Gastroesophageal sphincter (tissue), 4 donors: ENCODE data around the gene VEGFB. TPM values are rescaled to one million over a fixed set of nuclear protein-coding genes. Genes with fewer than 3 reads are reported as not detected.

Source experiments
- ATAC-seq: fragments of 150-250 bp; one replicate; pipeline ENCODE4 v1.9.1; 2016; ENCODE audit warnings: mild to moderate bottlenecking, moderate library complexity
- H3K27ac ChIP-seq, 4 donors: fragments of 200-600 bp; sonication (generic) in 3 of 4; 1 replicate in 3 of 4; 2 replicates in 1 of 4; pipeline ENCODE4 v1.5.1; 2016 to 2019
- H3K27me3 ChIP-seq: fragments of 200-600 bp; sonication (generic); one replicate; pipeline ENCODE4 v1.5.1; 2019
- H3K36me3 ChIP-seq, 2 donors: fragments of 200-600 bp; sonication (generic); one replicate each; pipeline ENCODE4 v1.5.1; 2019; ENCODE audit warnings: control low read depth in 1 of 2
- H3K4me1 ChIP-seq, 3 donors: fragments of 200-600 bp; sonication (generic); 1 replicate in 2 of 3; 2 replicates in 1 of 3; pipeline ENCODE4 v1.5.1; 2016 to 2019; ENCODE audit warnings: control low read depth in 2 of 3
- H3K4me3 ChIP-seq, 2 donors: fragments of 200-600 bp; sonication (generic); one replicate each; pipeline ENCODE4 v1.5.1; 2019; ENCODE audit warnings: mild to moderate bottlenecking in 1 of 2, moderate library complexity in 1 of 2
- H3K9me3 ChIP-seq, 3 donors: fragments of 200-600 bp; sonication (generic); one replicate each; pipeline ENCODE4 v1.5.1; 2017 to 2019; ENCODE audit warnings: control low read depth in 2 of 3
- EP300 ChIP-seq: sonication (generic); formaldehyde crosslinking; IDR thresholded peaks from one replicate; pipeline ENCODE4 v1.6.1; 2017; ENCODE audit warnings: antibody characterized with exemption, mild to moderate bottlenecking
- POLR2A ChIP-seq, 2 donors: fragments of 450-650 bp; IDR thresholded peaks; one replicate each; pipeline ENCODE4 v1.6.1; 2017; ENCODE audit warnings: antibody characterized with exemption in 2 of 2, mild to moderate bottlenecking in 2 of 2, moderate library complexity in 1 of 2
- POLR2AphosphoS5 ChIP-seq: sonication (generic); formaldehyde crosslinking; IDR thresholded peaks from one replicate; pipeline ENCODE4 v1.6.1; 2017; ENCODE audit warnings: antibody characterized with exemption
- WGBS, 2 donors: methylation state at CpG; one replicate each; pipeline ENCODE4 v1.1.5; 2018; ENCODE audit warnings: low coverage in 1 of 2; 5-methylcytosine and 5-hydroxymethylcytosine counted together
- total RNA-seq, 4 donors: library from RNA; depleted of rRNA; stranded (reverse); fragments of >200 nt; gene quantifications; one replicate each; pipeline ENCODE4 v1.1.0, GENCODE V29; 2016
- TF ChIP-seq, protein P1 (sequence below), 4 experiments: fragments of 200-600 bp in 2 of 4; fragments of 450-650 bp in 2 of 4; sonication (generic) in 1 of 4; IDR thresholded peaks; one replicate each; pipeline ENCODE4 v1.5.1; 2017 to 2019; ENCODE audit warnings: antibody characterized with exemption in 4 of 4, mild to moderate bottlenecking in 2 of 4, moderate library complexity in 2 of 4

Gene VEGFB
- total RNA-seq, 4 donors from 2014 or later = 49.9 to 152 (median 88.6) TPM

- peaks cover 0 to 28% of the 10 kb centered on the region in 2 donors for H3K36me3 ChIP-seq
- ATAC-seq = no peak
Measured at GRCh38 chr11:64219755-64220154, 14.6 kb upstream of the VEGFB start.

GRCh38 chr11:64220271-64220670 is 14.1 kb upstream of the VEGFB start:
- Histone ChIP-seq H3K36me3 (peaks cover 0 to 28% of the 10 kb centered on the region in 2 donors), H3K27ac (no peak overlapping the region), H3K4me3 (no peak overlapping the region), H3K9me3 (no peaks in the 10 kb centered on the region), H3K4me1 (peaks cover 0 to 12% (median 5%) of the 10 kb centered on the region in 3 donors), H3K27me3 (no peaks in the 10 kb centered on the region)
- ATAC-seq = no peak
- WGBS, 2 donors = no CpG with 5 or more reads among the region's 17 CpGs
- TF ChIP-seq, protein P1, sequence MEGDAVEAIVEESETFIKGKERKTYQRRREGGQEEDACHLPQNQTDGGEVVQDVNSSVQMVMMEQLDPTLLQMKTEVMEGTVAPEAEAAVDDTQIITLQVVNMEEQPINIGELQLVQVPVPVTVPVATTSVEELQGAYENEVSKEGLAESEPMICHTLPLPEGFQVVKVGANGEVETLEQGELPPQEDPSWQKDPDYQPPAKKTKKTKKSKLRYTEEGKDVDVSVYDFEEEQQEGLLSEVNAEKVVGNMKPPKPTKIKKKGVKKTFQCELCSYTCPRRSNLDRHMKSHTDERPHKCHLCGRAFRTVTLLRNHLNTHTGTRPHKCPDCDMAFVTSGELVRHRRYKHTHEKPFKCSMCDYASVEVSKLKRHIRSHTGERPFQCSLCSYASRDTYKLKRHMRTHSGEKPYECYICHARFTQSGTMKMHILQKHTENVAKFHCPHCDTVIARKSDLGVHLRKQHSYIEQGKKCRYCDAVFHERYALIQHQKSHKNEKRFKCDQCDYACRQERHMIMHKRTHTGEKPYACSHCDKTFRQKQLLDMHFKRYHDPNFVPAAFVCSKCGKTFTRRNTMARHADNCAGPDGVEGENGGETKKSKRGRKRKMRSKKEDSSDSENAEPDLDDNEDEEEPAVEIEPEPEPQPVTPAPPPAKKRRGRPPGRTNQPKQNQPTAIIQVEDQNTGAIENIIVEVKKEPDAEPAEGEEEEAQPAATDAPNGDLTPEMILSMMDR (IDR thresholded peaks at IDR 0.05) = no peak
- TF ChIP-seq EP300 (no peak), POLR2A (IDR thresholded peaks at IDR 0.05) (no peak), POLR2AphosphoS5 (no peak)

More at GRCh38 chr11:64219755-64220154, 14.6 kb upstream of the VEGFB start:
- no peak overlapping the region for H3K27ac ChIP-seq
- no peak overlapping the region for H3K4me3 ChIP-seq
- H3K4me1 ChIP-seq = peaks cover 0 to 6% (median 0%) of the 10 kb centered on the region in 3 donors
- 100% methylated on average over 1 of the region's 10 CpGs; no CpG with 5 or more reads in 1 of the 2 donors for WGBS, 2 donors
- no peaks in the 10 kb centered on the region for H3K9me3 ChIP-seq
- TF ChIP-seq, protein P1 (IDR thresholded peaks at IDR 0.05) = no peak
- TF ChIP-seq POLR2A (IDR thresholded peaks at IDR 0.05) = no peak
- no peak for TF ChIP-seq POLR2AphosphoS5
- TF ChIP-seq EP300 = no peak
- no peaks in the 10 kb centered on the region for H3K27me3 ChIP-seq

- Histone ChIP-seq H3K4me3 (no peak overlapping the region), H3K36me3 (peaks cover 0 to 28% of the 10 kb centered on the region in 2 donors), H3K27me3 (no peaks in the 10 kb centered on the region), H3K9me3 (no peaks in the 10 kb centered on the region), H3K27ac (no peak overlapping the region), H3K4me1 (peaks cover 0 to 17% (median 6%) of the 10 kb centered on the region in 3 donors)
- no peak for TF ChIP-seq EP300
- TF ChIP-seq POLR2AphosphoS5 = no peak
- TF ChIP-seq POLR2A (IDR thresholded peaks at IDR 0.05) = no peak
- TF ChIP-seq, protein P1 (IDR thresholded peaks at IDR 0.05) = no peak
- ATAC-seq = no peak
- WGBS, 2 donors = no CpG with 5 or more reads among the region's 14 CpGs
Measured at GRCh38 chr11:64220798-64221197, 13.6 kb upstream of the VEGFB start.

DNA sequence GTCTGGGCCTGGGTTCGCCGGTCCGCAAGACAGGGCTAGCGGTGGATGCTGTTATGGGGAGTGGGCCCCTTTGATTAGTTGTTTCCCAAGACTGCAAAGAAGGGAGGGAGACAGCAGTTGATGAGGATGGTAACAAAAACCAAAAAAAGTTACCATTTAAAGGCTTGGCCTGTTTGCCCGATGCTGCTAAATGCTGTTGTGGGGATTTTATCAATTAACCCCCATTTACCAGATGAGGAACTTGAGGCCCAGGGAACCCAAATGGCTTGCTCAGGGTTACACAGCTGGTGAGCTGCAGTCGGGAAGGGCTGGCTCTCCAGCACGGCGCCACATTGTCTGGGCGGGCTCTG is 11.8 kb upstream of the VEGFB start:
- H3K9me3 ChIP-seq = no peaks in the 10 kb centered on the region
- WGBS, 2 donors = 69 to 82% methylated on average over 4 to 6 of the region's 9 CpGs
- H3K27ac ChIP-seq = no peak overlapping the region
- TF ChIP-seq, protein P1 (IDR thresholded peaks at IDR 0.05) = no peak
- no peak for TF ChIP-seq EP300
- no peak for TF ChIP-seq POLR2A (IDR thresholded peaks at IDR 0.05)
- no peak for TF ChIP-seq POLR2AphosphoS5
- H3K36me3 ChIP-seq = peaks cover 0 to 28% of the 10 kb centered on the region in 2 donors
- H3K27me3 ChIP-seq = no peaks in the 10 kb centered on the region
- ATAC-seq = no peak
- H3K4me3 ChIP-seq = no peak overlapping the region
- H3K4me1 ChIP-seq = peaks cover 0 to 30% (median 16%) of the 10 kb centered on the region in 3 donors

DNA sequence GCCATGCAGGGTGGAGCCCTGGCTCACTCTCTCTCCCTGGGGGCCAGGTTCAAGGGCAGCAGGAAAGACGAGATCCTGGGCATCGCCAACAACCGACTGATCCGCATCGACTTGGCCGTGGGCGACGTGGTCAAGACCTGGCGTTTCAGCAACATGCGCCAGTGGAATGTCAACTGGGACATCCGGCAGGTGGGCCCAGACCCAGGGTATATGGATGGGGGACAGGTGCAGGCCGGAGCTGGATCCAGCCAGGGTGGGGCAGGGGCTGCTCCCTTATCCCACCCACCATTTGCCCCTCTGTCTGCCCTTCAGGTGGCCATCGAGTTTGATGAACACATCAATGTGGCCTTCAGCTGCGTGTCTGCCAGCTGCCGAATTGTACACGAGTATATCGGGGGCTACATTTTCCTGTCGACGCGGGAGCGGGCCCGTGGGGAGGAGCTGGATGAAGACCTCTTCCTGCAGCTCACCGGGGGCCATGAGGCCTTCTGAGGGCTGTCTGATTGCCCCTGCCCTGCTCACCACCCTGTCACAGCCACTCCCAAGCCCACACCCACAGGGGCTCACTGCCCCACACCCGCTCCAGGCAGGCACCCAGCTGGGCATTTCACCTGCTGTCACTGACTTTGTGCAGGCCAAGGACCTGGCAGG is 11.3 kb upstream of the VEGFB start:
- no peak for ATAC-seq
- Histone ChIP-seq H3K36me3 (peaks cover 0 to 28% of the 10 kb centered on the region in 2 donors), H3K4me1 (peaks cover 0 to 35% (median 20%) of the 10 kb centered on the region in 3 donors), H3K27me3 (no peaks in the 10 kb centered on the region), H3K4me3 (no peak overlapping the region), H3K27ac (no peak overlapping the region), H3K9me3 (no peaks in the 10 kb centered on the region)
- TF ChIP-seq, protein P1 (IDR thresholded peaks at IDR 0.05) = no peak
- no peak for TF ChIP-seq POLR2AphosphoS5
- no peak for TF ChIP-seq EP300
- TF ChIP-seq POLR2A (IDR thresholded peaks at IDR 0.05) = no peak
- 83% methylated on average over 5 of the region's 24 CpGs; no CpG with 5 or more reads in 1 of the 2 donors for WGBS, 2 donors
